Kasumi-1 (cell line): ENCODE measurements around the gene MSL3B.

ENCODE experiments used
- DNase-seq, 2 experiments: peaks; one replicate each; lab custom pipeline; 2025; lab: John Stamatoyannopoulos, UW

The MSL3B gene

DNA sequence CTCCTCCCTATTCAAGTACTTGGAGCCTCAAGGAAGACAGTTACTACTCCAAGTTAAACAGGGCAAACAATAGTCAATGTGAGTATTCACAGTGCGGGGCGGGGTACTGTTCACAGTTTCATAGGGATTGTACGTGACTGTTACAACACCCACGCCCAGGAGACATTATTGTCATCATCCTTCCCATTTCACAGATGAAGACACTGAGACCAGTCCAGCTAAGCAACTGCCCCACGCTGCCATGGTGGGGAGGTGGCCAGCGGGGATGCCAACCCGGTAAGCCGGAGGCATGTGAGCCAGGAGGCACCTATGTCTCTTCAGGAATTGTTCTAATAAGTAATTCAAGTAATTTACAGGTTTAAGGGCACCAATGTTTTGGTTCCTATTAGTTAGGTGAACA lies 14.8 kb downstream of the MSL3B start:
- DNase-seq, result no peak

DNA sequence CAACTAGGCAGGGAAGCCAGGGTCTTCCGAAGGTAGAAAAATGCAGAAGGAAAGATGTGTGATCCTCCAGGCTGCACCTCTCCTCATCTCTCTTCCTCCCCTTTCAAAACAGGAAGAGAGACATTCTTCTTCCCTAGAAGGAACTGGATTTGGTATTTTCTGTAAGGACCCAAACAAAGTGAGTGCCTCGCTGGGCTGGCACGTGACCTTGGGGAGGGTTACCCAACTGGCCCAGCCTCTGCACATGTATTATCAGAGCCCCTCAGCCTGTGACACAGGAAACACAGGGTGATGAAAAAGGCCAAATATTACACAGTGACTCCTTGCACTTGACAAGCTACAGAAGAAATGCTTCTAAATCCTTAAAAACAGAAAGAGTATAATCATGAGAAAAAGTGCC lies 16.1 kb downstream of the MSL3B start:
- no peak for DNase-seq

DNA sequence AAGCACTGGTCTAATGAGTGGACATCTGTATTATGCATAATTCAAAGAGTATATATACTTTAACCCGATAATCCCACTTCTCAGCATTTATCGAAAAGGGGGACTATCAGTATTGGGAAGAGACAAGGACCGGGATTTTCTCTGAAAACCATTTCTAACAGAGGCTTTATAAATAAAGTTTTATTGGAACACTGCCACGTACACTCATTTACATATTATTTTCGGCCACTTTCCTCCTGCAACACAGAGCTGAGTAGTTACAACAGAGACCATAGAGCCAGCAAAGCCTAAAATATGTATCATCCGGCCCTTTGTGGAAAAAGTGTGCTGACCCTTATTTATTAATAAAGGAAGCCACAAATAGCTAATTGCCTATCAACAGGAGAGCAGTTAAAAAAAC lies 17.0 kb downstream of the MSL3B start:
- no peak for DNase-seq

DNA sequence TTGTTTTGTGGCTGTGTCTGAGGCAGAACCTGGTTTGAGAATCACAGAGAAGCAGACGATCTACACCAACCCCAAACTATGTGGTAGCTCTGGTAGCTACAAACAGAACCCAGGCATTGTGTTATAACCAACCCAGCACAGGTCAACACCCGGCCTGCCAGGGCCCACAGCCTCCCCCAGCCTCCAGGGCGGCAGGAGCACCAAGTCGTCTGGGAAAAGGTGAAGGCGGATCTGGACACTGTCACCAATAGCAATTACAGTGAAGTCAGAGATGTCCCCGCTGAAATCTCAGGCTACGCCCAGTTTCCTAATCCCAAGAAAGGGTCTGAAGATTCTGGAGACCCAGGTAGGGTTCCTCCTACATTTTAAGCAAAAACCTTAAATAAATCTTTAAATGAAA lies 17.4 kb downstream of the MSL3B start:
- DNase-seq, result no peak

DNA sequence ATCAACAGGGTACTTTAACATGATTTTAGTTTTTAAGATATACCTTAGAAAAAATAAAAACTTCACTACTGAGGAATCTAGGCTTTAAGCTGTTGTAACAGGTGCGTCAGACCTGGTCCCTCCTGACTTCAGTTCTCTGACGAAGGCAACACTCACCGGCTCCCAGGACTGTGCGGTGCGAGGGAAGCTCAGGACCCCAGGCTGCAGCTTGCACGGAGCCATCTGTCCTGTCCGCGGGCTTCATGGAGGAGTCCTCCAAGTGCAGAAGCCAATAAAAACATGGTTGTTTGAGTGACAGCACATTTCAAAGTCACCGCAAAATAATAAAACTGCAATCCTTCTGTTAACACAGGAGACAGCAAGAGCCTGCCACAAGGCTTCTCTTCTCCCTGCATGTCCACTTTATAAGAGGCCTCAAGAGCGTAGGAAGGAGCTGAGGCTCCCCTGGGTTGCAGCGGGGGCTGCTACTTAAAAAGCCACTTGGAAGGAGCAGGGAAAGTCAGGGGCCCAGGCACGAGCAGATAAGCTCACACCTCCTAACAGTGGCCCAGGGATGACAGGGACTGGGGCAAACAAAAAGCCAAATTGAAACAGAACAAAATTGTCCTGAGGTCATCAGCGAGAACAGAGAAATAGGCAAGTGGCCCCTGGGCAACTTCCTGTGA lies 18.4 kb downstream of the MSL3B start:
- DNase-seq, result no peak

DNA sequence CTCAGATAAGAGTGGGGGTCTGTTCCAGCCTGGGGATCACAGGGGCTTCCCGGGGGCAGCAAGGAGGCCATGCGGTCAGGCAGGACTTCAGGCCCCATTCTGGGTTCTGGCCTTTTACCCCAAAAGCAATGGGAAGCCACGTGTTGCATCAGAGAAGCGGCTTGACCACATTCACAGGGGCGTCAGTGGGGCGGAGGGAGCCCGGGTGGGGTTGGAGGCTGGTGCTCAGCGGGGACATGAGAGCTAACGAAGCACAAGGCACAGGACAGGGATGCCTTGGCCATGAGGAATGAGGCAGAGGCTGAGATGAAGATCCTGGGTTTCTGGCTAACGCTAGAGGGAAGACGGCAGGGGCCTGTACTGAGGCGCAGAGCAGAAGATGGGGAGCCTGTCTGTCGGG lies 19.9 kb downstream of the MSL3B start:
- no peak for DNase-seq

DNA sequence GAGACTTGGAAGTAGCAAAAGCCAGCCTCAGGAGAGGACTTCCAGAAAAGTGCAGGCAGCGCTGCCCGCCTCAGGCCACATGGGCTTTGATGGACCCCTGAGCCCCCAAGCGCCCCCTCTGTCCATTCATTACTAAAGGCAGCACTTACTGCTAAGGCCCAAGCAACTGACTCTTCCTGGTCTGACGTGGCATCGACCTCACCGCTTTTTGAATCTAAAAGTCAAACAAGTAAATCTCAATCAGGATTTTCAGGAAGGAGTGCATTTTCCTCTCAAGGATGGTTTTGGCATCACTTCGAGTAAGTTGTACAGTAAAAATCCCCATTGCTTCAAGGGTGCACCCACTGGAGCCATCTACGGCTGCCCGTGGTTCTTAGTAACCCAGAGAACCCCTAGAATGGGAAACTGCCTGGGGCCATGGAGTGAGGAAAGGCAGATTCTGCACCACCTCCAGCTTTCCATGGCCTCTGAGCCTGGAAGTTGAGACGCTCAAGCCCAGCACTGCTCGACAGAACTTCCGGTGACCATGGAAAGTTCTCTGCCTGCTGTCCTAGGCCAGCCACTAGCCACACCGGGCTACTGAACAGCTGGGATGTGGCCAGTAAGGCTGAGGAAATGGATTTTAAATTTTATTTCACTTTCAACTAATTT lies 20.8 kb downstream of the MSL3B start:
- DNase-seq, result no peak

DNA sequence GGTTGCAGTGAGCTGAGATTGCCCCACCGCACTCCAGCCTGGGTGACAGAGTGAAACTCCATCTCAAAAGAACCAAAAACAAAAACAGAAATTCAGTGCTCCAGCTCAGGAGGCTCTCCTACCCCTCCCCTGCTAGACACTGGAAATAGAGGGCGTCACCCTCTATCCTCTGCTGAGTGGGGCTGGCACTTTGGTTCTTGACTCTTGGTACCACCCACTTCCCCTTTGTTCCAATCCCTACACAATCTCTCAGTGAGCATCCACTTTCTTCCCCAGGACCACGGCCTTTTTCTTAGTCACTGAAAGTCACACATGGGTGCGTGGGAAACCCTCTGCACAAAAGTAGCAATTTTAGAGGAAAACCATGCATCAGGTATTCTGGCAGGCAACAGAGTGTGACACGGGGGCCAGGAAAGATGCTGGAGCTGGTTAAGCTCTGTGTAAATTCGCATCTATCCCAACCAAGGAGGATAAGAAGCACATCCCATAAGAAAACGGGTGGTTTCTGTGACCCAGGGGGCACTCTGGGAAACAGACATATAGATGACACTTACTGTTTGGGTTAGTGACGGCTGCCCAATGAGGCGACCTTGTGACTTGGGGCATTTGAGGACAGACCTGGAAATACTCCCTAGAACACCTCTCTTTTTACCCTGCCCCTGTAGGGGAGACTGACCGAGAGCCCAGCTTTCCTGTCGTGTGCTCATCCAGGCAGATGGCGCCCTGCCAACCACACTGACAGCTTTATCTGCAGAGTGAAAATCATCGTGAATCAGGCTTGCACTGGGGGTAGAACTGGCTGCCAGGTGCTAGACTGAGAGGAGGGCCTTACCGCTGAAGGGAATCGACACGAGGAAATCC lies 21.6 kb downstream of the MSL3B start:
- DNase-seq, result no peak

DNA sequence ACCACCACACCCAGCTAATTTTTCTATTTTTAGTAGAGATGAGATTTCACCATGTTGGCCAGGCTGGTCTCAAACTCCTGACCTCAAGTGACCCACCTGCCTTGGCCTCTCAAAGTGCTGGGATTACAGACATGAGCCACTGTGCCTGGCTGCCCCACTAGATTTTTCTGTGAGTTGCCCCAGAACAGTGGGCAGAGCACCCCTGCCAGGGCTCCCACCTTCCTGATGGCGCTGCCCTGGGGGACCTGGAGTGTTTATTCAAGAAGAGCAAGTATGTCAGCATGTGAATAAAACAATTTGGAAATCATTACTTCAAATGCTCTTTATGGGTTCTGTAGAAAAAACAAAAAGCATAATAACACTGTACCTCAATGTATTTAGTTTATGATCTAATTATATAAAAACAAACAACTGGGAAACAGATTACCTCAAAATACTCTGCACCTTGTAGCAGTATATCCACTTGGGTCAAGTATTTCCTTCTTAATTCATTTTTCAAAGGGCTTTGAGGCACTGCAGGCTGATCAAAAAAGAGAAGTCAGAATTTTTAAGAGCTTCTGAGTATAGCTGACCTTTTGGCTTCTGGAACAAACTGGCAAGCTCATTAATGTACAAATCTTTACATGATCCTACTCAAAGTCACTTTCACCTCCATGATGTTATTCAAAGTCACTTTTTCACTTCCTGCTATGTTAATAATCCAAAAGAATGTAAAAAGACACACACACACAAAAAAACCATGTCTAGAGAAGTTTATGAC lies 22.7 kb downstream of the MSL3B start:
- no peak for DNase-seq

DNA sequence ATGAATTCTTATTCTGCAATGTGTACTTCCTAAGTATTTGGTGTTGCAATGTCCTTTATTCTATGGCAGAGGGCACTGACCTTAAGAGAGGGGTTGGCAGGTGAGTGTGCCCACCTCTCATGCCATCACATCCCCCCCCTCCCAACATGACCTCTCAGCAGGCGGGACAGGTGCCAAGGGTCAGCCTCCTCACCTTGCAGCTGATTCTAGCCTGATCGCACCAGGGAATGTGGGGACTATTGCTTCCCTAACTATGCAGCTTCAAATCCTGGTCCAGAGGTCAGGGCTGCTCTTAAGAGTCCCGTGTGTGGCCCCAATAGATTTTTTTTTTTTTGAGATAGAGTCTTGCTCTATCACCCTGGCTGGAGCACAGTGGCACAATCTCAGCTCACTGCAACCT lies 23.4 kb downstream of the MSL3B start:
- no peak for DNase-seq

DNA sequence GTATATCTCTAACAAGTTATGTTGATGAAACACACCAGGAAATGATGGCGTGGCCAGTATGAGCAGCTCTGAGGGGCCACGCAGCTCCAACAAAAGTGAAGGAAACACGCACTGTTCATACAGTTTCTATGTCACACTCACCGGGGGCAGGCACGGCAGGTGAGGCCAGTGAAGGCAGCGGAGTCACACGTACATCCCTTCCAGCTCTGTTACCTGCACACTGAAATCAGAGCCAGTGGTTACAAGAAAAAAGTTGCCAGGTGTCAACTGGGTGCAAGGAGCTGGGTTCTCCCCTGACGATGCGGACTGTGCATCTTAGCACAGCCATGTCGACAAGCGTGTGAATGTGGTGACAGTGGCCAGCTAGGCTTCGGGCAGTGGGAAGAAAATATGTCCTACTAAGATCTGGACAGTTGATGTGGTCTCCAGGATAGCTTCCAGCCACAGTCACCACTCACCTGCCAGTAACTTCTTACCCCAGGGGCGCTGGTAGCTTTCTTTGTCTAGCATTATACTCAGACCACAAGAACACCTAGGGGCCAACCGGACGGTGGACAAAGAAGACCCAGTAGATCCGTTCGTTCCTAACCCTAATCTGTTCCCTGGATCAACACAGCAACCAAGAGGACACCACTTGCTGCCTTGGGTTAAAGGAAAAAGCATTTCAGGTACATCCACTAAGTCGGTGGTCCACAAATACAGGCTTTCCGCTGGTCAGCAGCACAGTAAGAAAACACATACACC lies 23.9 kb downstream of the MSL3B start:
- DNase-seq, result no peak

DNA sequence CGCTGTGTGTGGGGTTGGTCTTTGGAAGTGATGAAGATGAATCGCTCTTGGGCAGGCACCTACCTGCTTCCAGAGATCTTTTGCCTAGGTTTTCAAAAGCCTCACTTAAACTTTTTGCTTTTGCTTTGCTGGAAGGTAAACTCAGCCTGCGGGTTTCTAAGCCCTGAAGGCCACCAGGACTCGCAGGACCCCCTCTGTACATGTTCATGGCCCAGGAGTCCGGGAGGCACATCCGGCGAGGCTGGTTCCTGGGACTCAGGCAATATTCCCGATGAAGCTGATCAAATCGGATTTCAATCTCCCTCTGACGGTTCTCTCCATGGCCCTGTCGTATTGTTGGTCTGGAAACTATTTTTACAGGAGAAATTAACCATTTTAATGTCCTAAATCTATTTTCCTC lies 27.0 kb downstream of the MSL3B start:
- DNase-seq, result no peak

DNA sequence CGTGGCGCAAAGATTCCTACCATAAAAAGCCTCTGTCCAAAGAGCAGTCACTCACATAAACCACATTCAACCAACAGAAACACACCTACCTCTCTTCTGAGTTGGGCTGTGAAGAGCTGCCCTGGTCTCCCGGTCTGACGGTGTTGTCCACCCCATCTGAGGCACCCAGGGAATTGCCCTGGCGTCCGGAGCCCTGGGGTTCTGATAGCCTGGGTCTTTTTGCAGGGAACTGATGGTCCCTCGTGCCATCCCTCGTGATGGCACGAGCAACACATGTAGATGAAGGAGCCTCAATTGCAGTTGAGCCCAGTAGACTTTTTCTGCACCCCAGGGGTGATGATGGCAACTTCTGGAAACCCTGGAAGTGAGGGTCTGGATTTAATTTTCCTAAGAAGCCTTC lies 27.7 kb downstream of the MSL3B start:
- no peak for DNase-seq

DNA sequence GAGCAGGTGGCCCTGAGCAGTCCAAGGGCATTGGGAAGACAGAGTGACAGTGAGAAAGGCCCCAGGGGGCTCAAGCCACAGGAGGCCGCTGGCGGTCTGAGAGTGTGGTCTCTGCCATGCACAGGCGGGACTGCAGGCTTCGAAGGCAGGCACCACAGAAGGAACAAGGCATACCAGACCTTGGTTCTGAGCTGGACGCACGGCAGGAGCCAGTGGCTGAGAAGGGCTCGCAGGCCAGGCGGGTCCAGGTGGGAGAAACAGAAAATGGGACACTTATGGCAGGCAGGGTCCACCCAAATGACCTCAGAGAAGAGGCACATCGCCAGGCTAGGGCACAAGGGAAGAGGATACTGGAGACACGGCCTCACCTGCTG lies 28.8 kb downstream of the MSL3B start:
- DNase-seq, result no peak

DNA sequence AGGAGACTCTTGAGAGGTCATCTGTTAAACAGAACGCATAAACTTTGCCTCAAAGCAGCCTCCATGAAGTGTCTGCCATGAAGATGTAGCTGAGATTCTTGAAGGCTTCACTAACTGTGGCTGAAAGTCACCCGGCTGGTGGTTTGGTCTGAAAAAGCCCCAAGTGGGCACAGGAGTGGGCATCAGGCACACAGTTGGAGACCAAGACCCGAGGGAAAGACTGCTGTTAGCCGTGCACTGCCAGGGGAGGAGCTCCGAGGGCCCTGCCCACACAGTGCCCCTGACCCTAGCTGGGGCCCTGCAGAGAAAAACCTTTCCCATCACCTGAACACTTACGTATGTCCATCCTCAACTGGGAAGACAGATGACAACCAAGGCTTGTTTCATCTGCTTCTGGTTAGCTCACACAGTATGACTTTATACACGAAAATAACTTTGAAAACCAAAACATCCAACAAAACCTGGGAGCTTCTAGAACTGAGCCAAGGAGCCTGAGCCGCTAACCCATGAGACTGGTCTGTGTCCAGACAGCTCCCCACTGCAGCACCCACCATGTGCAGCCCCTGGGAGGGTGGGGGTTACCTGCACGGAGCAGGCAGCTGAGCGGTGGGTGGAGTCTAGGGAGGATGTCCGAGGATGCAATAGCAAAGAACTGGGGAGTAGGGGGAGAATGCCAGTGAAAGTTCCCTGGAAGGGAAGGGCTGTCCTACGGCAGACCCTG lies 29.3 kb downstream of the MSL3B start:
- no peak for DNase-seq

DNA sequence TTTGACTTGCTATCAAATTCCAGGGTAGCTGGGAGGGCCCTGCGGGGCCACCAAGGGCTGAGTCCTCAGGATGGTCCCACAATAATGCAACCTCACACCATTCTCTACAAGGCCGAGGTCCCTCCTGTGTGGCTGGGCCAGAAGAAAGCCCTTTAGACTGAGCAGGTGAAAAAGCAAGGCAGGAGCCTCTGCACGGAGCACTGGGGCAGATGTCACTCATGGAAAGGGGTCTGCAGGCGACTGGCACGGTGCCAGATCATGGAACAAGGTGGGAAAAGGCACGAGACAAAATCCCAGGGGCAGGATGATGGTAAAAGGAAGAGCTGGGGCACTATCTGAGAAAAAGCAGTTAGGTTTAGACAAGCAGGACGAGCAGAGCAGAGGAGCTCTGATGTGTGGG lies 29.9 kb downstream of the MSL3B start:
- DNase-seq, result no peak

DNA sequence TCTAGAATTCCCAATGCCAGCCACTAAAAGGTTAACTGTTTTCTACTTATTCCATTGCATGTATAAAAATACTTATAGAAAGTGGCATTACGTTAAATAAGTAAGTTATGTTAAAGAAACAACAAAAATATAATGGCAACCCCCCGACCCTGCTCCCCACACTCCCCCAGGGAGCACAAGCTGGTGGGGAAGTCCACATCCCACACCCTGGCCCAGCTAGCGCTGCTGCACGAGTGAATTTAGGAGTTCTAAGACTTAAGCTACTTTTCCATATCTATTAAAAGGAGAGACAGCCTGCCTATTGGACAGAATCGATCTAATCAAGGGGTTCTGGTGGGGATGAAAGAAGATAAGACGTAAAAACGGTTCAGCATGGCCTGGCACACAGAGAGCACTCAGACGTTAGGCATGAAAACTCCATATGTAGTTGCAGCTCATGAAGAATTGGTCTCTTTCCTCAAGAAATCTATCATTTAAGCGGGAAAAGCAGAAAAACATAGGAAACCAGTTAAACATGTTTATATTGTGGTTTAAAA lies 30.4 kb downstream of the MSL3B start:
- DNase-seq, result no peak

DNA sequence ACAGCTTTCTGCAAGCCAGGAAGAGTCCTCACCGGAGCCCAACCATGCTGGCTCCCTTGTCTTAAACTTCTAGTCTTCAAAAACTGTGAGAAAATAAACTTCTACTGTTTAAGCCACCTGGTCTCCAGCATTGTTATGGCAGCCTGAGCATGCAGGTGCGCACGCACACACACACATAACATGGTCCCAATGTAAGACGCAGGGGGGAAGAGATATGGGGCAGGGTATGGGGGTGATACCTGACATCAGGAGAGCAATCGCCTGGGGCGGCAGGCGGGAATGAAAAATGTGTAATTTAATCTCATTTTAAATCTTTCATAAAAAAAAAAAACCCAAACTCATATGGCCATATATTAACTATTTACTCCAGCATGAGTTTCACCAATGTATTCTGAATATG lies 31.8 kb downstream of the MSL3B start:
- no peak for DNase-seq

DNA sequence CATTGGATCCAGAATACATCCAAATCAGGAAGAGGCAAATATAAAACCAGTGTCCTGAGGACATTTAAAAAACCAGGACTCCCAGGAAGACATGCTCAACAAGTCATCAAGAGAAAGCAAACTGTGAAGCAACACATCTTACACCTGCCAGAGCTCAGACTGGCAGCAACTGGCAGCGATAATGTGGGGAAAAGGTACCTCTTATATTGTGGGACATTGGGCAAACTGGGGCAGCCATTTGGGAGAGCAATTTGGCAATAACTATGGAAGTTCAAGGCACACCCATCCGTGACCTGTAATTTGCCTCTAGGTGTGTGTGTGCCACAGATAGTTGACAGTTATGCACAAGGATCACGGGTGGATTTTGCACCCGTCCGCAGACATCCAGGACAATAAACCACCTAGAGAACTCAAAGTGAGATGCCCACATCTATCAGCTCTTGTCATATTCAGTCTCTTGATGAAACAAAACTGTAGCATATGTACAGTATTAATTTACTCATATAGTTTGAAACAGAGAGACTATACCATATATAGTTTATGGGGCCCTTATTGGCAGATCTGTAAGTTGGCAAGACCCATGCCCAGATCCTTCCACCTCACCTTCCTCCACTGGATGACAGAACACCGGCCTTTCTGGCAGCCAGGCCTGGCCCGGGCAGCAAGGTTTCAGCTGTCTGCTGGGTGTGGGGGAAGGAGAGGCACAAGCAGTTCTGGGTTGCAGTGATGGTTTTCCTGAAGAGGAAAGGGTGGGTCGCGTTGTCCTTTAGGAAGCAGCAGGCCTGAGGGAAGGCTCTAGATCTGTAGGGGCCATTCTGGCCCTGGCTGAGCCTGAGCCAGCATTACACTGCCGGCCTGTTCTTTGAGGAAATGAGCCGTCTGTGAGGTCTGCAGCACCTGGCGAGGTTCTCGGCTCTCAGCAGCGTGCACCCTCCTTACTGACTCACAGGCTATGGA lies 32.7 kb downstream of the MSL3B start:
- DNase-seq, result no peak

DNA sequence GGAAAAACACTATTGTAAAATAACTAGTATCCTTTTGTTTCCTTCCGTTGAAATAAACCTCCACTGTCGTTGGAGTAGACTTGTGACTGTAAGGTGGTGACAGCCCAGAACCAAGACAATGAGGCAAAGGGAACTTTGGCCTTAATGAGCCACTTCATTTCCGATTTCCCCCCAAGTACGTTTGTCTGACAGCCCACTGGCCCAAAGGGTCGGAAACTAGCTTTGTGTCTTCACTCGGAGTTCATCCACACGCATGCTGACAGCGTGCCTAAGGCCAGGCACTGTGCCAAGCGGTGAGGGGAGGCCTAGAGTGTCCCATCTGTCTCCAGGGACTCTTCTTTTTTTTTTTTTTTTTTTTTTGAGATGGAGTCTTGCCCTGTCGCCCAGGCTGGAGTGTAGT lies 34.8 kb downstream of the MSL3B start:
- DNase-seq, result no peak
